Body of pancreas (tissue), 4 donors: ENCODE measurements around the gene KIFC3.

Source experiments
- CTCF ChIP-seq, 7 experiments: fragments of 450-650 bp in 4 of 7; fragments of 200-600 bp in 3 of 7; sonication (generic) in 3 of 7; IDR thresholded peaks; one replicate each; pipeline ENCODE4 v1.5.1; 2016 to 2019; ENCODE audit warnings: antibody characterized with exemption in 7 of 7
- POLR2A ChIP-seq, 3 donors: fragments of 450-650 bp; IDR thresholded peaks; one replicate each; pipeline ENCODE4 v1.6.1; 2016; ENCODE audit warnings: antibody characterized with exemption in 3 of 3, mild to moderate bottlenecking in 2 of 3

GRCh38 chr16:57748596-57748995 is 53.7 kb downstream of the KIFC3 start:
- TF ChIP-seq POLR2A (IDR thresholded peaks at IDR 0.05) (no peak), CTCF (IDR thresholded peaks at IDR 0.05) (no peak)
